Trophoblast cell (in vitro differentiated cells and primary cell): ENCODE measurements around the gene TTC9.
A peak's percentile ranks its signal among the peaks of the same experiment; 100 is the strongest.

ENCODE experiments used
- DNase-seq, 2 donors: peaks; one replicate each; pipeline ENCODE4 v3.0.0-alpha.2; 2016
- H2AFZ ChIP-seq: 2 replicates; pipeline ENCODE4 v1.6.1; 2013; ENCODE audit warnings: low read length, moderate library complexity, mild to moderate bottlenecking; ENCODE audit not compliant: insufficient read depth, poor library complexity
- H2AK5ac ChIP-seq: 2 replicates; pipeline ENCODE4 v1.6.1; 2013; ENCODE audit warnings: mild to moderate bottlenecking, low read length
- H2BK120ac ChIP-seq: 2 replicates; pipeline ENCODE4 v1.6.1; 2013; ENCODE audit warnings: low read length, mild to moderate bottlenecking, moderate library complexity; ENCODE audit not compliant: insufficient read depth, poor library complexity
- H2BK12ac ChIP-seq: 2 replicates; pipeline ENCODE4 v1.6.1; 2013; ENCODE audit warnings: mild to moderate bottlenecking, low read length, moderate library complexity
- H2BK5ac ChIP-seq: 2 replicates; pipeline ENCODE4 v1.6.1; 2013; ENCODE audit warnings: low read length, low read depth, moderate library complexity, mild to moderate bottlenecking; ENCODE audit not compliant: poor library complexity
- H3K14ac ChIP-seq: 2 replicates; pipeline ENCODE4 v1.6.1; 2013; ENCODE audit warnings: mild to moderate bottlenecking, low read length
- H3K18ac ChIP-seq: 2 replicates; pipeline ENCODE4 v1.6.1; 2013; ENCODE audit warnings: mild to moderate bottlenecking, low read length
- H3K23ac ChIP-seq: 2 replicates; pipeline ENCODE4 v1.6.1; 2013; ENCODE audit warnings: low read length
- H3K27ac ChIP-seq: 2 replicates; pipeline ENCODE4 v1.5.1; 2013; ENCODE audit warnings: low read depth, mild to moderate bottlenecking, inconsistent platforms, low read length, moderate library complexity
- H3K27me3 ChIP-seq: 2 replicates; pipeline ENCODE4 v1.6.1; 2013; ENCODE audit warnings: inconsistent platforms, mild to moderate bottlenecking, low read length, moderate library complexity; ENCODE audit not compliant: insufficient read depth
- H3K36me3 ChIP-seq, 2 experiments: 1 replicate in 1 of 2; 2 replicates in 1 of 2; pipeline ENCODE4 v1.6.1; 2013; ENCODE audit warnings: low read length in 2 of 2, mild to moderate bottlenecking in 2 of 2, moderate library complexity in 1 of 2; ENCODE audit not compliant: insufficient read depth in 2 of 2, control insufficient read depth in 1 of 2
- H3K4ac ChIP-seq: 2 replicates; pipeline ENCODE4 v1.6.1; 2013; ENCODE audit warnings: low read depth, mild to moderate bottlenecking, low read length, moderate library complexity
- H3K4me1 ChIP-seq, 2 experiments: 1 replicate in 1 of 2; 2 replicates in 1 of 2; pipeline ENCODE4 v1.6.1; 2013; ENCODE audit warnings: low read length in 2 of 2, mild to moderate bottlenecking in 2 of 2, moderate library complexity in 1 of 2; ENCODE audit not compliant: insufficient read depth in 2 of 2, control insufficient read depth in 1 of 2
- H3K4me2 ChIP-seq: 2 replicates; pipeline ENCODE4 v1.6.1; 2013; ENCODE audit warnings: inconsistent platforms, mild to moderate bottlenecking, low read length, moderate library complexity
- H3K4me3 ChIP-seq: 2 replicates; pipeline ENCODE4 v1.5.1; 2013; ENCODE audit warnings: mild to moderate bottlenecking, low read depth, low read length, inconsistent platforms
- H3K79me1 ChIP-seq: one replicate; pipeline ENCODE4 v1.6.1; 2013; ENCODE audit warnings: low read length
- H3K79me2 ChIP-seq: 2 replicates; pipeline ENCODE4 v1.6.1; 2013; ENCODE audit warnings: low read length, mild to moderate bottlenecking; ENCODE audit not compliant: control insufficient read depth, insufficient read depth, poor library complexity
- H3K9ac ChIP-seq: 2 replicates; pipeline ENCODE4 v1.6.1; 2013; ENCODE audit warnings: mild to moderate bottlenecking, low read length
- H3K9me3 ChIP-seq: 2 replicates; pipeline ENCODE4 v1.6.1; 2013; ENCODE audit warnings: low read depth, mild to moderate bottlenecking, control low read depth, inconsistent platforms, low read length; ENCODE audit not compliant: insufficient read depth
- H4K12ac ChIP-seq: 2 replicates; pipeline ENCODE4 v1.6.1; 2013; ENCODE audit warnings: low read depth, mild to moderate bottlenecking, low read length, moderate library complexity
- H4K8ac ChIP-seq: 2 replicates; pipeline ENCODE4 v1.6.1; 2013; ENCODE audit warnings: low read depth, mild to moderate bottlenecking, low read length, moderate library complexity
- H4K91ac ChIP-seq: one replicate; pipeline ENCODE4 v1.6.1; 2013; ENCODE audit warnings: low read depth, mild to moderate bottlenecking, low read length, moderate library complexity
- WGBS: extraction: QIAGEN DNeasy Blood & Tissue Kit; methylation state at CpG from one replicate; pipeline ENCODE4 v1.1.7; 2013; ENCODE audit warnings: missing lambda C conversion rate; ENCODE audit not compliant: insufficient read length, insufficient coverage; ENCODE audit errors: extremely low coverage; 5-methylcytosine and 5-hydroxymethylcytosine counted together

Gene TTC9

DNA sequence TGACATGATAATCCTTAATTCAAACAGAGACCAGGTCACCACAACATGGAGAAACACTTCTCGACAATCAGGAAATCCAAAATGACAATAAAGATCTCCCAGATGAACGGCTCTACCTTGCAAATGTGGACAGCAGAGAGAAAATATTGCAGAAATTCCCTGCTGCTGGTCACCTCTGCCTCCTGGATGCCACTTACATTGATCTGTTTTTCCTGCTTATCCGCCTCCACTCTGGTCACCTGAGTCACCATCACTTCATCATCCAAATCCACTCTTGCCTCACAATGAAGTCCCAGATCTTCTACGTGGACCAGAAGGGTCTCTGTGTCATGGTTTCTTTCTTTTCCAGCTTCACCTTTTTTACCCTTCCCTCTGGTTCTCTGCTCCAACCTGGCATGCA is 21.1 kb downstream of the TTC9 start:
- H3K79me1 ChIP-seq = peaks cover 20% of the 10 kb centered on the region
- WGBS = no CpG with 5 or more reads among the region's 4 CpGs
- no peak overlapping the region for H3K9ac ChIP-seq
- H3K36me3 ChIP-seq = no peaks in the 10 kb centered on the region
- no peak overlapping the region for H4K91ac ChIP-seq
- peaks cover 10 to 21% of the 10 kb centered on the region in 2 experiments for H3K4me1 ChIP-seq
- H3K23ac ChIP-seq = no peak overlapping the region
- H3K79me2 ChIP-seq = no peaks in the 10 kb centered on the region
- H2BK12ac ChIP-seq = no peak overlapping the region
- H2AFZ ChIP-seq = no peak overlapping the region
- no peaks in the 10 kb centered on the region for H3K27me3 ChIP-seq
- H3K4me3 ChIP-seq = no peak overlapping the region
- H3K9me3 ChIP-seq = no peaks in the 10 kb centered on the region
- H3K4ac ChIP-seq = no peak overlapping the region
- no peak overlapping the region for H2BK5ac ChIP-seq
- no peak overlapping the region for H3K27ac ChIP-seq
- H4K12ac ChIP-seq = no peak overlapping the region
- H3K18ac ChIP-seq = no peak overlapping the region
- no peak overlapping the region for H3K4me2 ChIP-seq
- H2BK120ac ChIP-seq = peak overlapping the region; percentile 18
- DNase-seq = peak; percentile 56 to 84
- no peak overlapping the region for H3K14ac ChIP-seq
- H4K8ac ChIP-seq = no peak overlapping the region
- no peak overlapping the region for H2AK5ac ChIP-seq

DNA sequence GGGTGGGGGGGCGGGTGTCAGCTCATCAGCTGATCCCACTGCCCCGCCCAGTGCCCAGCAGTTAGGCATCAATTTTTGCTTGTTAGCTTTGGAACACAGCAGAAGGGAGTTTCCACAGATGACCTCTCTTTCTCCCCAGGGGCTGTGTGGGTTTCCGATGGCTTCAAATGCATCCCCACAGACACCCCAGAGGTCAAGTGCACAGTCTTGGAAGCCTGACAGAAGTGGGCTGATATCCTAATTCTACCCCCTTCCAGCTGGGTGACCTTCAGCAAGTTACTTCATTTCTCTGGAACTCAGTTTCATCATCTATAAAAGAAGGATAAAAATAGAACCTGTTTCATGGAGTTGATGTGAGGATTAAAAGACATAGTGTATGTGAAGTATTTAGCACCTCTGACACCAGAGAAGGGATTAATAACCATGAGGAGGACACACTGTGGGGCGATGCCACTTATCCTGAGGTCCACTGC is 22.0 kb downstream of the TTC9 start:
- Histone ChIP-seq H3K9ac (no peak overlapping the region), H2AFZ (no peak overlapping the region), H3K23ac (no peak overlapping the region), H2BK12ac (peak overlapping the region; percentile 55), H3K4me3 (no peak overlapping the region), H4K12ac (no peak overlapping the region), H3K27me3 (no peaks in the 10 kb centered on the region), H2BK5ac (no peak overlapping the region), H3K18ac (no peak overlapping the region), H3K4me2 (no peak overlapping the region), H2BK120ac (peak overlapping the region; percentile 36), H3K27ac (no peak overlapping the region), H2AK5ac (peak overlapping the region; percentile 89), H4K8ac (peak overlapping the region; percentile 17), H3K4me1 (peaks cover 10 to 21% of the 10 kb centered on the region in 2 experiments), H3K4ac (no peak overlapping the region), H3K79me1 (peaks cover 20% of the 10 kb centered on the region), H3K79me2 (no peaks in the 10 kb centered on the region), H3K14ac (peak overlapping the region; percentile 39), H4K91ac (peak overlapping the region; percentile 78), H3K9me3 (no peaks in the 10 kb centered on the region), H3K36me3 (no peaks in the 10 kb centered on the region)
- DNase-seq = peak in 1 of 2 donors; percentile 38
- WGBS = no CpG with 5 or more reads among the region's 4 CpGs

DNA sequence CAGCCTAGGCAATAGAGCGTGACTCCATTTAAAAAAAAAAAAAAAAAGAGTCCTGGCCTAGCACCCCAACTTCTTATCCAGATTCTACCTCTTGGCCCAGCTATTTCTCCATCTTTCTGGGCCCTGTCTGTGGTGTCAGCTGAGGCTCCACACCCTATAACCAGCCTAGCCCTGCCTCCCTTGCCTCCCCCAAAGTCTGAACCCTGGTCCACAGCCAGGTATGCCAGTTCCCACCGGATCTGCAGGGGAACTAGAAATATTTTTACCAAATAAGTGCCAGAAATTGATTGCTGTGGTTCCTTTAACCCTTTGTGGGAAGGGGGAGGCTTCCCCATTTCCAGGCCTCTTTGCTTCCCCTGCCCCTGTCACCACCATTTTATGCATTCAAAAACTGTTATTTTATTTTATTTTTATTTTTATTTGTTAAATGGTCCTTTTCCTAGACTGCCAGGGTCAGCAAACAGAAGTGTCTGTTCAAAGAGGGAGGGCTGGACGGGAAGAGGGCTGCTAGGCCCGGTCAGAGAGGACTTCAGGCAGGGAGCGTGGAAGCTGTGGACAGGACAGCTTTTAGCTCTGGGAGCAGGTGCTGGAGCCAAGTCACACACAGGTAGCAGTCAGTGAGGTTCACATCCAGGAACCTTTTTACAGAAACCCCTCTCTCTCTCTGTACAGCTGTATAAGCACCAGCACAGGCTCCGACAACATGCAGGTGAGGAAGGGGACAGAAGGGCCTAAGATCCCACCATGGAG is 23.2 kb downstream of the TTC9 start:
- no peak for DNase-seq
- Histone ChIP-seq H3K4me1 (peaks cover 10 to 21% of the 10 kb centered on the region in 2 experiments), H3K27ac (peak overlapping the region; percentile 83), H2BK5ac (peak overlapping the region; percentile 68), H3K14ac (peak overlapping the region; percentile 47), H2BK12ac (peak overlapping the region; percentile 75), H3K4ac (peak overlapping the region; percentile 4), H3K79me2 (no peaks in the 10 kb centered on the region), H3K9me3 (no peaks in the 10 kb centered on the region), H4K12ac (no peak overlapping the region), H3K36me3 (no peaks in the 10 kb centered on the region), H2BK120ac (peak overlapping the region; percentile 94), H2AK5ac (peak overlapping the region; percentile 49), H3K27me3 (no peaks in the 10 kb centered on the region), H3K23ac (no peak overlapping the region), H3K18ac (peak overlapping the region; percentile 29), H3K4me2 (peak overlapping the region; percentile 40), H3K9ac (no peak overlapping the region), H4K91ac (peak overlapping the region; percentile 77), H3K4me3 (no peak overlapping the region), H4K8ac (peak overlapping the region; percentile 21), H2AFZ (no peak overlapping the region), H3K79me1 (peaks cover 20% of the 10 kb centered on the region)
- WGBS = no CpG with 5 or more reads among the region's 6 CpGs

DNA sequence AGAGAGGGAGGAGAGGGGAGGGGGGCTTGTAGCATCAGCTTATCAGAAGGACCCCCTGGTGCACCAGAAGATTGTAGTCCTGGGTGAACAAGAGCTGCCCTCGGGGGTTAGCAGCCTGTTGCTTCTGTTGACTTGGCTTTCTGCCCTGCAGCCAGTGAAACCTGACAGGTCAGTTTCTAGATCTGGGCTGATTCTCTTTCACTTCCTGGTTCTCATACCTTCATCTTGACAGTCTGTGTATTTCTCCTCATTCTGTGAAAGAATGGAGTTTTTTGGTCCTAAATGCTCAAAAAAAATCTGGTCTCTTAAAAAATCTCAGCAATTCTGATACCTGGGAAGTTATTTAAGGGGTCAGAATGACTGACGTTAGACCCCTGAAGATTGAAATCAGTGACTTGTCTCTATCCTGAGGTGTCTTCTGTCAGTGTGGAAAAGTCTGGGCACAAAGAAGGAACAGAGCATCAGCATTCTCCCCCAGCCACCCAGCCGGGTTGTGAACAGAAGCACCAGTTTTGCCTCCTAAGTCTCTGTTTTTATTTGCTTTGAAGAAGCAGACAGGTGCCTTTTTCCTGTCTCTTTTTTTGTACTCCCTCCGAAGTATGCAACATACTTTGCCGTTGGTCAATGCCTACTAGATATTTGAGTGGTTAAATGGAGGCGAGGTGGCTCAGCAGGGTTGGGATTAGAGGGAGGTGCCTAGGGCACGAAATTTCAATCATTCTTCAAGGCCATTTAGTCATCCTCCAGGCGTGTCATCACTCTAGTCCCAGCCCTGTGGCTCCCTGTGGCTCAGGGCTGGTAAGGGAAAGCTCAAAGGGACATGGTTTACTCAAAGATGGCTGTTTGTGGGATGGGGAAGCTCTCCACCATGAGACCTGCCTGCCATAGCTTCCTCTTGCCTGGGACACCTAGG is 24.0 kb downstream of the TTC9 start:
- Histone ChIP-seq H3K4me1 (peaks cover 10 to 21% of the 10 kb centered on the region in 2 experiments), H3K23ac (no peak overlapping the region), H3K27me3 (no peaks in the 10 kb centered on the region), H3K9me3 (no peaks in the 10 kb centered on the region), H3K36me3 (no peaks in the 10 kb centered on the region), H2BK5ac (peak overlapping the region; percentile 87), H3K14ac (peak overlapping the region; percentile 24), H2AFZ (peak overlapping the region; percentile 11), H3K79me2 (no peaks in the 10 kb centered on the region), H4K91ac (peak overlapping the region; percentile 75), H3K79me1 (peaks cover 20% of the 10 kb centered on the region), H3K4me2 (peak overlapping the region; percentile 40), H3K4me3 (no peak overlapping the region), H3K18ac (peak overlapping the region; percentile 49), H2BK120ac (peak overlapping the region; percentile 94), H2BK12ac (peak overlapping the region; percentile 88), H2AK5ac (peak overlapping the region; percentile 21), H3K9ac (no peak overlapping the region), H4K8ac (peak overlapping the region; percentile 37), H4K12ac (no peak overlapping the region), H3K27ac (peak overlapping the region; percentile 92), H3K4ac (no peak overlapping the region)
- WGBS = no CpG with 5 or more reads among the region's 8 CpGs
- peak; percentile 94 to 98 for DNase-seq
